ENCODE measurements around the gene COL28A1.

Gene COL28A1

DNA sequence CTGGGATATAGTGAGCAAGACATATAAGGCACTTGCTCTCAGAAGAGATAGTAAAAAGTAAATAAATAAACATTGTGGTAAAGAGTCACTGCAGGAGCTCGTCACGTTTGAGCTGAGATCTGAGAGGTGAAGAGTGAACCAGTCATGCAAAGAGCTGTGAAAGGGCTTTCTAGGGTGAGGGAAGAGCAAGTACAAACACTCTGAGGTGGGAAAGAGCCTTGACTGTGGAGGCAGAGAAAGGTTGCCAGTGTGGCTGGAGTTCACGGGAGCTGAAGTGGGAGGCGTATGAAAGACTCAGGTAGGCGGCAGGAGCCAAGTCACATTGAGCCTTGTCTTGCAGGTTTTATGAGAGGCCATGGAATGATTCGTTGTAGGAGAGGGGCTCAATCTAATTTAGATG, 212.3 kb downstream of the COL28A1 start:
- TF ChIP-seq, protein P1, sequence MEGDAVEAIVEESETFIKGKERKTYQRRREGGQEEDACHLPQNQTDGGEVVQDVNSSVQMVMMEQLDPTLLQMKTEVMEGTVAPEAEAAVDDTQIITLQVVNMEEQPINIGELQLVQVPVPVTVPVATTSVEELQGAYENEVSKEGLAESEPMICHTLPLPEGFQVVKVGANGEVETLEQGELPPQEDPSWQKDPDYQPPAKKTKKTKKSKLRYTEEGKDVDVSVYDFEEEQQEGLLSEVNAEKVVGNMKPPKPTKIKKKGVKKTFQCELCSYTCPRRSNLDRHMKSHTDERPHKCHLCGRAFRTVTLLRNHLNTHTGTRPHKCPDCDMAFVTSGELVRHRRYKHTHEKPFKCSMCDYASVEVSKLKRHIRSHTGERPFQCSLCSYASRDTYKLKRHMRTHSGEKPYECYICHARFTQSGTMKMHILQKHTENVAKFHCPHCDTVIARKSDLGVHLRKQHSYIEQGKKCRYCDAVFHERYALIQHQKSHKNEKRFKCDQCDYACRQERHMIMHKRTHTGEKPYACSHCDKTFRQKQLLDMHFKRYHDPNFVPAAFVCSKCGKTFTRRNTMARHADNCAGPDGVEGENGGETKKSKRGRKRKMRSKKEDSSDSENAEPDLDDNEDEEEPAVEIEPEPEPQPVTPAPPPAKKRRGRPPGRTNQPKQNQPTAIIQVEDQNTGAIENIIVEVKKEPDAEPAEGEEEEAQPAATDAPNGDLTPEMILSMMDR (IDR thresholded peaks at IDR 0.05): no peak

DNA sequence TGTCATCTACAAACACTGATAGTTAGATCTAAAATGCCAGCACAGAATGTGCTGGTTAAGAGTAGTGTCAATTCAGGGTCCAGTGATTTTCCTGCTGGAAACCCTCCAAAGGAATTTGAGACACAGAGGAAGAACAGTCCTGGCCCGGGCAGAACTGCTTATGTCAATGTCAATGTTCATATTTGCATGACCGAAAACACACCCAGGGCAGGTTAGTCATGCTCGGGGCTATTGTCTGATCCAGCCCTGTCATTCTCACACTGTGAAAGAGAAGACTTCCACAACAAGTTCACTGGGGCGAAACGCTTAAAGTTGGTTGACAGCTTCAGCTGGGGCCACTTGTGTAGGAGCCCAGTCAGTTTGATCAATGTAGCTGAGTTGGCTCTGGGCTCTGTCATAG, 214.0 kb downstream of the COL28A1 start:
- Histone ChIP-seq H3K4me2 (ENCODE audit: low read length) (peak overlapping the region; percentile 80), H3K79me2 (no peaks in the 10 kb centered on the region), H2AFZ (no peak overlapping the region), H3K36me3 (ENCODE audit: control insufficient read depth, insufficient read depth, low read length) (no peaks in the 10 kb centered on the region), H3K4me3 (ENCODE audit: low read depth, low read length) (peak overlapping the region; percentile 45), H3K27ac (peak overlapping the region; percentile 97), H3K9ac (no peak overlapping the region), H3K9me3 (ENCODE audit: control insufficient read depth, low read length) (no peaks in the 10 kb centered on the region), H3K4me1 (peaks cover 78% of the 10 kb centered on the region), H3K27me3 (ENCODE audit: control insufficient read depth, insufficient read depth, low read length) (no peaks in the 10 kb centered on the region)
- TF ChIP-seq, protein P1 (IDR thresholded peaks at IDR 0.05): no peak

More for the DNA sequence above, 212.3 kb downstream of the COL28A1 start:
- Histone ChIP-seq H3K79me2 (no peaks in the 10 kb centered on the region), H3K4me1 (peaks cover 85% of the 10 kb centered on the region), H3K36me3 (ENCODE audit: control insufficient read depth, insufficient read depth, low read length) (no peaks in the 10 kb centered on the region), H3K4me3 (ENCODE audit: low read depth, low read length) (peak overlapping the region; percentile 4), H3K27me3 (ENCODE audit: control insufficient read depth, insufficient read depth, low read length) (no peaks in the 10 kb centered on the region), H2AFZ (peak overlapping the region; percentile 48), H3K4me2 (ENCODE audit: low read length) (peak overlapping the region; percentile 25), H3K9ac (no peak overlapping the region), H3K27ac (peak overlapping the region; percentile 97), H3K9me3 (ENCODE audit: control insufficient read depth, low read length) (no peaks in the 10 kb centered on the region)

DNA sequence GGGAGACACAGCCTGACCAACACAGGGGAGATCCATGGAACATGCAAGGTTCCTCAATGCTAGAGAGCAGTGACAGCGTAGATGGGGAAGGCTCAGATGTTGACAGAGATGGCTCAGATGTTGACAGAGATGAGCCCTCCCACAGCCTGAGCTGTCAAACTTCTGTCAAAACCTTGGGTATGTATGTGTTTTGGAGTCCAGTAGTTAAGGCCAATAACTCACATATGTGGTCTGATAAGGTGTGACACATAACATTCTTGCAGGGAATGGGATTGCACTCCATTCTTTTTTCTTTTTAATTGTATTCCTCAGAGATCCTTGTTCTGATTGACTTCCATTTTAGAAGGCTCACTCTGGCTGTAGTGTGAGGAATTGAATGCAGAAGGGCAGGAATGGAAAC, 217.1 kb downstream of the COL28A1 start:
- Histone ChIP-seq H2AFZ (peak overlapping the region; percentile 78), H3K9me3 (ENCODE audit: control insufficient read depth, low read length) (no peaks in the 10 kb centered on the region), H3K9ac (no peak overlapping the region), H3K27ac (peak overlapping the region; percentile 50), H3K36me3 (ENCODE audit: control insufficient read depth, insufficient read depth, low read length) (no peaks in the 10 kb centered on the region), H3K4me3 (ENCODE audit: low read depth, low read length) (no peak overlapping the region), H3K27me3 (ENCODE audit: control insufficient read depth, insufficient read depth, low read length) (no peaks in the 10 kb centered on the region), H3K4me2 (ENCODE audit: low read length) (no peak overlapping the region), H3K79me2 (no peaks in the 10 kb centered on the region), H3K4me1 (peaks cover 52% of the 10 kb centered on the region)
- TF ChIP-seq, protein P1 (IDR thresholded peaks at IDR 0.05): no peak

DNA sequence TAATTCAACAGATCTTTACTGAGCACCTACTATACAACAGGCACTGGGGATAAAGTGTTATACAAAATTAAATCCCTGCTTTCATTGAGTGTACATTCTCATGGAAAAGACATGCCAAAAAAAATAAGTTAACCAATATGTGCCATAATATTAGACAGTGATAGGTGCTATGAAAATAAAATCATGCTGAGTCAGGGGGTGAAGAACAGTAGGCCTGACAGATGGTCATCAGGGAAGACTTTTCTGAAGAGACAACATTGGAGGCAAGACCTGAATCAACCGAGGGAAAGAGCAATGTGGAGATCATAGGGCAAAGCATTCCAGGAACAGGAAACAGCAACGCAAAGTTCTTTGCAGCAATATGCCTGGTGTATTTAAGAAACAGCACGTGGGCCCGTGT, 217.8 kb downstream of the COL28A1 start:
- no peaks in the 10 kb centered on the region for H3K36me3 ChIP-seq (ENCODE audit: control insufficient read depth, insufficient read depth, low read length)
- H3K4me2 ChIP-seq (ENCODE audit: low read length): no peak overlapping the region
- H3K27me3 ChIP-seq (ENCODE audit: control insufficient read depth, insufficient read depth, low read length): no peaks in the 10 kb centered on the region
- no peak overlapping the region for H3K4me3 ChIP-seq (ENCODE audit: low read depth, low read length)
- H2AFZ ChIP-seq: no peak overlapping the region
- no peaks in the 10 kb centered on the region for H3K79me2 ChIP-seq
- H3K9ac ChIP-seq: no peak overlapping the region
- peak overlapping the region; percentile 64 for H3K27ac ChIP-seq
- TF ChIP-seq, protein P1 (IDR thresholded peaks at IDR 0.05): no peak
- H3K9me3 ChIP-seq (ENCODE audit: control insufficient read depth, low read length): no peaks in the 10 kb centered on the region
- peaks cover 44% of the 10 kb centered on the region for H3K4me1 ChIP-seq

DNA sequence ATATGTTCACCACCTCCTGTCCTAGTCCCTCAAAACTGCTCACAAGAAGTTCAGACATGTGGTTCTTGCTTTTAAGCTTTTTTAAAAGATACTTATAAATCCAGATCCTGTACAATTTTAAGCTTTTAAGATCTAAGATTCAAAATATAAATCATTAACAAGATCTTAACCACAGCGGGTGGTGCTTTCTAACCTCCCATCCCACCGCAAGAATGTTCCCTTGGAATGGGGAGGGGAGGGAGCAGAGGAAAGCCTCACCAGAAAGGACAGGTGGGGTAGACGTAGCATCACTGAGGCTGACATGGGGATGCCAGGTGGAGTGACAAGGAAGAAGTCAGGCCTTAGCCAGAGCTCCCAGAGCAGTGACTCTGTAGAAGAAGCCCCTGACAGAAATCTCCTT, 219.8 kb downstream of the COL28A1 start:
- TF ChIP-seq, protein P1 (IDR thresholded peaks at IDR 0.05): no peak
- no peaks in the 10 kb centered on the region for H3K9me3 ChIP-seq (ENCODE audit: control insufficient read depth, low read length)
- no peaks in the 10 kb centered on the region for H3K79me2 ChIP-seq
- no peak overlapping the region for H3K27ac ChIP-seq
- peaks cover 30% of the 10 kb centered on the region for H3K4me1 ChIP-seq
- H3K27me3 ChIP-seq (ENCODE audit: control insufficient read depth, insufficient read depth, low read length): no peaks in the 10 kb centered on the region
- H3K4me2 ChIP-seq (ENCODE audit: low read length): no peak overlapping the region
- H2AFZ ChIP-seq: peak overlapping the region; percentile 47
- no peak overlapping the region for H3K4me3 ChIP-seq (ENCODE audit: low read depth, low read length)
- no peak overlapping the region for H3K9ac ChIP-seq
- no peaks in the 10 kb centered on the region for H3K36me3 ChIP-seq (ENCODE audit: control insufficient read depth, insufficient read depth, low read length)
